Peyer's patch (tissue), 4 donors: ENCODE data around the gene KCNQ1. TPM values are rescaled to one million over a fixed set of nuclear protein-coding genes. Genes with fewer than 3 reads are reported as not detected.

Experiments
- DNase-seq, 3 donors: peaks; one replicate each; pipeline ENCODE4 v3.0.0-alpha.2; 2017 to 2019
- H3K27ac ChIP-seq, 4 donors: fragments of 200-600 bp; sonication (generic); one replicate each; pipeline ENCODE4 v1.5.1; 2016 to 2019
- H3K27me3 ChIP-seq, 2 donors: fragments of 200-600 bp; sonication (generic); one replicate each; pipeline ENCODE4 v1.5.1; 2019
- H3K36me3 ChIP-seq, 3 donors: fragments of 200-600 bp; sonication (generic); one replicate each; pipeline ENCODE4 v1.5.1; 2016 to 2019
- H3K4me1 ChIP-seq, 4 donors: fragments of 200-600 bp; sonication (generic); one replicate each; pipeline ENCODE4 v1.5.1; 2016 to 2019
- H3K4me3 ChIP-seq, 4 donors: fragments of 200-600 bp; sonication (generic); 1 replicate in 3 of 4; 2 replicates in 1 of 4; pipeline ENCODE4 v1.5.1; 2016 to 2019; ENCODE audit warnings: mild to moderate bottlenecking in 1 of 4
- H3K9me3 ChIP-seq, 4 donors: fragments of 200-600 bp; sonication (generic); one replicate each; pipeline ENCODE4 v1.5.1; 2016 to 2019; ENCODE audit warnings: mild to moderate bottlenecking in 1 of 4
- POLR2A ChIP-seq, 2 donors: fragments of 450-650 bp; IDR thresholded peaks; one replicate each; pipeline ENCODE4 v1.5.1; 2017; ENCODE audit warnings: antibody characterized with exemption in 2 of 2, mild to moderate bottlenecking in 2 of 2, moderate library complexity in 2 of 2
- total RNA-seq, 4 donors: library from RNA; depleted of rRNA; stranded (reverse); fragments of >200 nt; gene quantifications; one replicate each; pipeline ENCODE4 v1.1.0, GENCODE V29; 2016
- TF ChIP-seq, protein P1 (sequence below), 6 experiments: fragments of 450-650 bp in 4 of 6; fragments of 200-600 bp in 2 of 6; sonication (generic) in 1 of 6; IDR thresholded peaks; one replicate each; pipeline ENCODE4 v1.5.1; 2017 to 2019; ENCODE audit warnings: antibody characterized with exemption in 6 of 6, mild to moderate bottlenecking in 3 of 6, moderate library complexity in 1 of 6

The KCNQ1 gene
- total RNA-seq, 4 donors from 2014 or later = 50.6 to 66.4 (median 54.2) TPM

DNA sequence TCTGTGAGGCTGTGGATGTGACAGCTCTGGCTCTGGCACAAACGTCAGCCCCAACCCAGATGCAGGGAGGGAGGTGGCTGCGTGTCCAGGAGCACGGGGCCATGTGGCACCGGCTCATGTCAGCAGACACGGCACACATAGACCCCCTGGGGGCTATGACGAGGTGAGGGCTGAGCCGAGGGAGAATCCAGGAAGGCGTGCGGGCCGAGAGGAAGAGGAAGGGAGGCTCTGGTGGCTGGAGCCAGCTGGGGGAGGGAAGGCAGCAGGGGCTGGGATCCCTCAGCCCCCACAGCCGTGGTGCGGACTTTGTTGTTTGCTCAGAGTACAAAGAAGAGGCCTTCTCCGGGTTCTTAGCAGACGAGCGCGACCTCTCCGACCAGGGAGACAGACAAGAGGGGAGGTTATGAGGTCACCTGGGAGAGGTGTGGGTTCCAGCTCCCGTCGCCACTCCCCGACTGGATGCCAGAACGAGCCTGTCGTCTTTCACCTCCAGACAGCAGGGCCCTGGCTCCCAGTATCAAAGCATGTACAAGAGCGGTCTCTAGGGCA, 394.7 kb downstream of the KCNQ1 start:
- Histone ChIP-seq H3K4me3 (no peak overlapping the region), H3K9me3 (no peaks in the 10 kb centered on the region), H3K27ac (no peak overlapping the region), H3K27me3 (no peaks in the 10 kb centered on the region), H3K36me3 (no peaks in the 10 kb centered on the region), H3K4me1 (no peaks in the 10 kb centered on the region)
- no peak for DNase-seq
- no peak for TF ChIP-seq POLR2A (IDR thresholded peaks at IDR 0.05)
- TF ChIP-seq, protein P1, sequence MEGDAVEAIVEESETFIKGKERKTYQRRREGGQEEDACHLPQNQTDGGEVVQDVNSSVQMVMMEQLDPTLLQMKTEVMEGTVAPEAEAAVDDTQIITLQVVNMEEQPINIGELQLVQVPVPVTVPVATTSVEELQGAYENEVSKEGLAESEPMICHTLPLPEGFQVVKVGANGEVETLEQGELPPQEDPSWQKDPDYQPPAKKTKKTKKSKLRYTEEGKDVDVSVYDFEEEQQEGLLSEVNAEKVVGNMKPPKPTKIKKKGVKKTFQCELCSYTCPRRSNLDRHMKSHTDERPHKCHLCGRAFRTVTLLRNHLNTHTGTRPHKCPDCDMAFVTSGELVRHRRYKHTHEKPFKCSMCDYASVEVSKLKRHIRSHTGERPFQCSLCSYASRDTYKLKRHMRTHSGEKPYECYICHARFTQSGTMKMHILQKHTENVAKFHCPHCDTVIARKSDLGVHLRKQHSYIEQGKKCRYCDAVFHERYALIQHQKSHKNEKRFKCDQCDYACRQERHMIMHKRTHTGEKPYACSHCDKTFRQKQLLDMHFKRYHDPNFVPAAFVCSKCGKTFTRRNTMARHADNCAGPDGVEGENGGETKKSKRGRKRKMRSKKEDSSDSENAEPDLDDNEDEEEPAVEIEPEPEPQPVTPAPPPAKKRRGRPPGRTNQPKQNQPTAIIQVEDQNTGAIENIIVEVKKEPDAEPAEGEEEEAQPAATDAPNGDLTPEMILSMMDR (IDR thresholded peaks at IDR 0.05) = no peak

DNA sequence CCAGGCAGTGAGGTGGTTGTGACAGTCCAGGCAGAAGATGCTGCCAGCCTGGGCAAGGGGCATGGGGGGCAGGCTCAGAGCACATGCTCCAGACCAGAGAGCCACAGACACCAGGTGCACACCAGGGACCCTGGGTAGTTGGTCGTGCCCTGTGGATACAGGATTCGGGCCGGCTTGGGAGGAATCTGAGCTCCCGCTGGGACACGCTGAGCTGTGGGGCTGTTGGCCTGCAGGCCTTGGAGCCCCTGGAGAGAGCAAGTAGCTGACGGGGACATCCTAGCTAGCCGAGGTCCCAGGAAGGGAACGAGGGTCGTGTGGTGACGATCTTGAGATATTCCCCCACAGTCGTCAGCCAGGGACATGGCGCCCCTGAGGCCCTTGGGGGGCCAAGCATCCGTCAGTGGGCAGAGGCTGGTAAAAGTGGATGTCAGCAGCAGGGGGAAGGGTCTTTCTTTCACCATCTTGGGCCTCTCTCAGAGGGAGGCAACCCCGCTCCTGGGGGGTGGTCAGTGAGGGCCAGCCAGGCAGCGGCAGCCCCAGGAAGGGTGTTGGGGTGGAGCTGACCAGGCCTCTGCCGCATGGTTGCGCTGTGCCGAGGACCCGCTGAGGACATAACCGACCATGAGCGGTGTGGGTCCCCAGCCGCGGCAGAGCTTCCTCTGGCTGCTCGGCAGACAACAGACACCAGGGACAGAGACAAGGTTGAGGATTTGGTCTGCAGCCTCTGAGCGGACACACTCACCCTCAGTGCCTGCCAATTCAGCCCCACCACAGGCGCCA, 396.8 kb downstream of the KCNQ1 start:
- H3K27ac ChIP-seq = no peak overlapping the region
- H3K4me3 ChIP-seq = no peak overlapping the region
- TF ChIP-seq POLR2A (IDR thresholded peaks at IDR 0.05) = no peak
- TF ChIP-seq, protein P1 (IDR thresholded peaks at IDR 0.05) = no peak
- DNase-seq = no peak
- no peaks in the 10 kb centered on the region for H3K36me3 ChIP-seq
- no peaks in the 10 kb centered on the region for H3K27me3 ChIP-seq
- H3K9me3 ChIP-seq = no peaks in the 10 kb centered on the region
- H3K4me1 ChIP-seq = no peaks in the 10 kb centered on the region

DNA sequence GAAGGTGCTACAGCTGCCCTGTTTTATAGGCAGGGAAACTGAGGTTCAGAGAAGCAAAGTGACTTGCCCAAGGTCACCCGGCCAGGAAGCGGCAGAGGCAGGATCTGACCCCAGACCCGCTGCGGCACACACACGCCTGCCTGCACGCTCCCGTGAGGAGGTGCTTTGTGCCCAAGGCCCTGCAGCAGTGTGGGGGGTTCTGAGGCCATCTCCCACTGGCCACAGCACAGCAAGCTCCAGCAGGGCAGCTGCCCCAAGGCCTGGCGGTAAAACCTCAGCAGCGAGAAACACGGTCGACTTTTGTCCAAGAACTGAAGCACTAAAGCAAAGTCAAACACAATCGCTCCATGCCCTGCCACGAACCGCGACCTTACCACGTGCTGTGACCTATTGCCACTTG, 398.1 kb downstream of the KCNQ1 start:
- no peak for DNase-seq
- H3K9me3 ChIP-seq = no peaks in the 10 kb centered on the region
- no peaks in the 10 kb centered on the region for H3K36me3 ChIP-seq
- H3K4me1 ChIP-seq = no peaks in the 10 kb centered on the region
- no peaks in the 10 kb centered on the region for H3K27me3 ChIP-seq
- H3K27ac ChIP-seq = no peak overlapping the region
- TF ChIP-seq POLR2A (IDR thresholded peaks at IDR 0.05) = no peak
- TF ChIP-seq, protein P1 (IDR thresholded peaks at IDR 0.05) = no peak
- no peak overlapping the region for H3K4me3 ChIP-seq

DNA sequence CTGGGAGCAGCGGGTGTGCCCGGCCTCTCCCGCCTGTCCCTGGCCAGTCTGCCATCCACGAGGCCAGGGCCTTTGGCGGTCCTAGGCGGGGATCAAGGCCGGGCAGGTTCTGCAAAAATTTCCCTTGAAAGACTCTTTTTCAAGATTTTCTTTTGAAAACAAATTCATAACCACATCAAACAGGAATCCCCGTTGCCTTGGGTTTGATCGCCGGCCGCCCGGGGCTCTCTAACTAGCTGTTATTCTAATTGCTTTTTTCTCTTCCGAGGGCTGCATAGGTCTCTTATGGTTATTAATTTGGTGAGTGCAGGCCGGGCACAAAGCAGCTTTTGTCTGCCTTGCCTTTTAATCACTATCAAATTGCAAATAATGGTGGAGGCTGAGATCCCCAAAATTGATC, 398.7 kb downstream of the KCNQ1 start:
- H3K27me3 ChIP-seq = no peaks in the 10 kb centered on the region
- H3K4me3 ChIP-seq = no peak overlapping the region
- H3K27ac ChIP-seq = no peak overlapping the region
- no peaks in the 10 kb centered on the region for H3K36me3 ChIP-seq
- no peaks in the 10 kb centered on the region for H3K4me1 ChIP-seq
- no peak for DNase-seq
- no peak for TF ChIP-seq POLR2A (IDR thresholded peaks at IDR 0.05)
- TF ChIP-seq, protein P1 (IDR thresholded peaks at IDR 0.05) = no peak
- no peaks in the 10 kb centered on the region for H3K9me3 ChIP-seq

DNA sequence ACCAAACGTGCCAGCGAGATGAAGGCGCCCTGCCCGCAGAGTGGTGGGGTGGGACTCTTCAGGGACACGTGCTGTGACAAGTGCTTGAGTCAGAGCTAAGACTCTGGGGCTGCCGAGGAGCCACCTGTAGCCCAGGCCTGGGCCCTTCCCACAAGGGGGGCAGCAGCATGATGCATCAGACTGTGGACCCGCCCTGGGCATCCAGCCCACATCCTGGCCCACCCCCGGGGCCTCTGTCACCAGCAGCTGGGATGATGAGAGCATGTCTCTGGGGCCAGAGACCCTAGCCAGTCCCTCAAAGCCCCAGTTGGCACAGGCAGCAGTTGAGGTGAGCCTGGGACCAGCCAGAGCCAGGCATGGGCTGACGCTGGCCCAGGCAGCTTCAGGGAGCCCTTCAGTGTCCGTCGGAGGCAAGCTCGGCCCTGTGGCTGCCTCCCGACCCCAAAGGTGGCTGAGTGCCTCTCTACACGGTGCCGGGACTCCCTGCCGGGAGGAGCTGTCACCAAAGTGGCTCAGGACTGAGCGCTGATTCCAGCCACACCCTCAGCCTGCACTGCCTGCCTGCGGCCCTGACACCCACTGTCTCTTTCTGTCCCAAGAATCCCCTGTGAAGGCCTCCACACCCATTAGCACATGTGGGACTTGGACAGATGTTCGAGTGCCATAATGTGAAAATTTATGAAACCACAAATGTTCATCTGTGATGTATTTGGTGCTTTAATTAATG, 399.5 kb downstream of the KCNQ1 start:
- Histone ChIP-seq H3K9me3 (no peaks in the 10 kb centered on the region), H3K27me3 (no peaks in the 10 kb centered on the region), H3K27ac (no peak overlapping the region), H3K4me1 (no peaks in the 10 kb centered on the region), H3K4me3 (no peak overlapping the region), H3K36me3 (no peaks in the 10 kb centered on the region)
- no peak for DNase-seq
- TF ChIP-seq, protein P1 (IDR thresholded peaks at IDR 0.05) = no peak
- TF ChIP-seq POLR2A (IDR thresholded peaks at IDR 0.05) = no peak
